ENCODE data around the gene ZNF638. TPM values are rescaled to one million over a fixed set of nuclear protein-coding genes. Genes with fewer than 3 reads are reported as not detected.

Gene ZNF638
- 100 to 1,000 TPM; 196 to 208 TPM for total RNA-seq
- 134 TPM for polyA plus RNA-seq (2013, experiment 1 of 2)
- 125 TPM for polyA plus RNA-seq (2013, experiment 2 of 2)
- long read RNA-seq, experiment 1, full-length matches to known transcripts, result 3 of 35 reads
- long read RNA-seq, experiment 1, partial matches to known transcripts, result 23 of 35 reads
- long read RNA-seq, experiment 1, other reads (novel, unspliced or antisense), result 9 of 35 reads
- long read RNA-seq, experiment 2, full-length matches to known transcripts, result 28 of 176 reads
- long read RNA-seq, experiment 2, partial matches to known transcripts, result 52 of 176 reads
- long read RNA-seq, experiment 2, other reads (novel, unspliced or antisense), result 96 of 176 reads
- long read RNA-seq, experiment 3, full-length matches to known transcripts, result 11 of 470 reads
- long read RNA-seq, experiment 3, partial matches to known transcripts, result 344 of 470 reads
- long read RNA-seq, experiment 3, other reads (novel, unspliced or antisense), result 115 of 470 reads
- long read RNA-seq, experiment 4, partial matches to known transcripts, result 11 of 20 reads
- long read RNA-seq, experiment 4, other reads (novel, unspliced or antisense), result 9 of 20 reads

- Histone ChIP-seq H3K9me3 (ENCODE audit: control insufficient read depth, low read length) (no peaks in the 10 kb centered on the region), H3K27ac (ENCODE audit: low read depth, low read length) (peak within 1 kb of the TSS; percentile 97), H3K9ac (ENCODE audit: extremely low read depth, low read length, poor library complexity, severe bottlenecking) (peak within 1 kb of the TSS; percentile 94), H3K36me3 (ENCODE audit: control insufficient read depth, insufficient read depth, low read length) (peaks cover 19% of the 10 kb centered on the region), H3K27me3 (ENCODE audit: control insufficient read depth, insufficient read depth, low read length, poor library complexity, severe bottlenecking) (no peaks in the 10 kb centered on the region), H3K4me3 (ENCODE audit: low read length) (peak within 1 kb of the TSS; percentile 90), H3K4me1 (ENCODE audit: control insufficient read depth, insufficient read depth, low read length) (no peaks in the 10 kb centered on the region)
- Mint-ChIP-seq H3K4me3 (peak within 1 kb of the TSS; percentile 99), H3K27ac (peak within 1 kb of the TSS; percentile 100), H3K4me1 (peaks cover 25% of the 10 kb centered on the region), H3K36me3 (ENCODE audit: low read depth) (peaks cover 15% of the 10 kb centered on the region), H3K9me3 (no peaks in the 10 kb centered on the region), H3K27me3 (ENCODE audit: insufficient read depth) (no peaks in the 10 kb centered on the region)
- peak; percentile 85 for TF ChIP-seq CTCF (conservative IDR thresholded peaks at IDR 0.05)
- peak; percentile 97 for DNase-seq
- WGBS, 2 experiments (ENCODE audit: insufficient coverage in 1 of 2, insufficient read length in 1 of 2), result 0 to 1% methylated on average over 17 to 82 of the region's 82 CpGs
Measured at GRCh38 chr2:71331581-71332434, at the start of gene ZNF638. ZNF638 (plus strand) TSS chr2:71331782; CDS start chr2:71348955, 17,173 bp downstream.

GRCh38 chr2:71281950-71282349 is 49.6 kb upstream of the ZNF638 start:
- no peak for DNase-seq
- no peak overlapping the region for H3K9ac ChIP-seq (ENCODE audit: extremely low read depth, low read length, poor library complexity, severe bottlenecking)
- Mint-ChIP-seq H3K27me3 (ENCODE audit: insufficient read depth) (peaks cover 23% of the 10 kb centered on the region), H3K27ac (no peak overlapping the region), H3K9me3 (no peaks in the 10 kb centered on the region), H3K4me3 (no peak overlapping the region), H3K36me3 (ENCODE audit: low read depth) (no peaks in the 10 kb centered on the region), H3K4me1 (peaks cover 26% of the 10 kb centered on the region)
- no peaks in the 10 kb centered on the region for H3K36me3 ChIP-seq (ENCODE audit: control insufficient read depth, insufficient read depth, low read length)
- WGBS, 2 experiments (ENCODE audit: insufficient coverage in 1 of 2, insufficient read length in 1 of 2), result 89 to 100% methylated on average over 2 to 4 of the region's 4 CpGs
- no peak for TF ChIP-seq CTCF (conservative IDR thresholded peaks at IDR 0.05)
- no peak overlapping the region for H3K27ac ChIP-seq (ENCODE audit: low read depth, low read length)
- H3K27me3 ChIP-seq (ENCODE audit: control insufficient read depth, insufficient read depth, low read length, poor library complexity, severe bottlenecking), result no peaks in the 10 kb centered on the region
- no peak overlapping the region for H3K4me3 ChIP-seq (ENCODE audit: low read length)
- H3K9me3 ChIP-seq (ENCODE audit: control insufficient read depth, low read length), result no peaks in the 10 kb centered on the region
- H3K4me1 ChIP-seq (ENCODE audit: control insufficient read depth, insufficient read depth, low read length), result no peaks in the 10 kb centered on the region

GRCh38 chr2:71282493-71282892 is 49.1 kb upstream of the ZNF638 start:
- no peaks in the 10 kb centered on the region for H3K36me3 Mint-ChIP-seq (ENCODE audit: low read depth)
- DNase-seq, result peak; percentile 55
- H3K36me3 ChIP-seq (ENCODE audit: control insufficient read depth, insufficient read depth, low read length), result no peaks in the 10 kb centered on the region
- H3K27me3 Mint-ChIP-seq (ENCODE audit: insufficient read depth), result peaks cover 17% of the 10 kb centered on the region
- H3K9ac ChIP-seq (ENCODE audit: extremely low read depth, low read length, poor library complexity, severe bottlenecking), result no peak overlapping the region
- H3K27ac ChIP-seq (ENCODE audit: low read depth, low read length), result no peak overlapping the region
- peaks cover 24% of the 10 kb centered on the region for H3K4me1 Mint-ChIP-seq
- TF ChIP-seq CTCF (conservative IDR thresholded peaks at IDR 0.05), result peak; percentile 67
- H3K27ac Mint-ChIP-seq, result no peak overlapping the region
- H3K4me1 ChIP-seq (ENCODE audit: control insufficient read depth, insufficient read depth, low read length), result no peaks in the 10 kb centered on the region
- H3K27me3 ChIP-seq (ENCODE audit: control insufficient read depth, insufficient read depth, low read length, poor library complexity, severe bottlenecking), result no peaks in the 10 kb centered on the region
- no peaks in the 10 kb centered on the region for H3K9me3 ChIP-seq (ENCODE audit: control insufficient read depth, low read length)
- no peak overlapping the region for H3K4me3 Mint-ChIP-seq
- no peaks in the 10 kb centered on the region for H3K9me3 Mint-ChIP-seq
- no peak overlapping the region for H3K4me3 ChIP-seq (ENCODE audit: low read length)
